ENCODE data around the gene DNM3.

Gene DNM3

DNA sequence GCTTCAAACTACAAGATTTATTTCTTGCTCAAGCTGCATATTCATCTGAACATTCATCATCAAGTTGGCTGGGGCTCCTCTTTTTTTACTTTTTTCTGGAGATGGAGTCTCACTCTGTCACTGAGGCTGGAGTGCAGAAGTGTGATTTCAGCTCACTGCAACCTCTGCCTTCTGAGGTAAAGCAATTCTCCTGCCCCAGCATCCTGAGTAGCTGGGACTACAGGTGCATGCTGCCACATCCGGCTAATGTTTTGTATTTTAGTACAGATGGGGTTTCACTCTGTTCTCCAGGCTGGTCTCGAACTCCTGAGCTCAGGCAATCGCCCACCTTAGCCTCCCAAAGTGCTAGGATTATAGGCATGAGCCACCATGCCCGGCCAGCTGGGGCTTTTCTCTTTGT is 490.9 kb downstream of the DNM3 start:
- no peak for DNase-seq (ENCODE audit: low read depth)
- no peak overlapping the region for H3K4me3 ChIP-seq (ENCODE audit: low read length)
- no peak for TF ChIP-seq CTCF (IDR thresholded peaks at IDR 0.05; ENCODE audit: insufficient read depth, low read depth, low read length, missing control alignments)

GRCh38 chr1:172335377-172335776 is 494.1 kb downstream of the DNM3 start:
- H3K4me3 ChIP-seq (ENCODE audit: low read length), result no peak overlapping the region
- no peak for DNase-seq (ENCODE audit: low read depth)
- TF ChIP-seq CTCF (IDR thresholded peaks at IDR 0.05; ENCODE audit: insufficient read depth, low read depth, low read length, missing control alignments), result no peak

- no peak for DNase-seq (ENCODE audit: low read depth)
- no peak for TF ChIP-seq CTCF (IDR thresholded peaks at IDR 0.05; ENCODE audit: insufficient read depth, low read depth, low read length, missing control alignments)
- no peak overlapping the region for H3K4me3 ChIP-seq (ENCODE audit: low read length)
Observed at GRCh38 chr1:172338295-172338735, 497.0 kb downstream of the DNM3 start.

DNA sequence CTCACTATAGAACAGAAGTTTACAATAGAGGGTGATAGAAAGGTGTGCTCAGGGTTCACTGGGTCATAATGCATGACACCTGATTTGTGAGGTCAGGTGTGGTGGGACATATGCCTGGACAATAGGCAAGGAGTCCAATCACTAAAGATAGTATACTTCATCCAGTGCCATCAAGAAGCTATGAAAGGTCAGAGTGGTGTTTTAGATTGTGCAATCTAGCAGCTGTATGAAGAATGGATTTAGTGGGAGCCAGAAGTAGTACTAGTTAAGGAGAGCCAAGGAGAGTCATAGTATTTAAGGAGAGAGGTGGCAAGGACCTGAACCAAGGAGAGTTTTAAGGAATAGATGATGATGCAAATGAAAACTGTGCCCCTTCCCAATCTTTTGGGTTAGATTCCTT is 498.5 kb downstream of the DNM3 start:
- no peak for TF ChIP-seq CTCF (IDR thresholded peaks at IDR 0.05; ENCODE audit: insufficient read depth, low read depth, low read length, missing control alignments)
- H3K4me3 ChIP-seq (ENCODE audit: low read length), result no peak overlapping the region

GRCh38 chr1:172340520-172340919 is 499.2 kb downstream of the DNM3 start:
- no peak overlapping the region for H3K4me3 ChIP-seq (ENCODE audit: low read length)
- no peak for TF ChIP-seq CTCF (IDR thresholded peaks at IDR 0.05; ENCODE audit: insufficient read depth, low read depth, low read length, missing control alignments)
- DNase-seq (ENCODE audit: low read depth), result no peak

More for the DNA sequence above, 498.5 kb downstream of the DNM3 start:
- DNase-seq (ENCODE audit: low read depth), result no peak

DNA sequence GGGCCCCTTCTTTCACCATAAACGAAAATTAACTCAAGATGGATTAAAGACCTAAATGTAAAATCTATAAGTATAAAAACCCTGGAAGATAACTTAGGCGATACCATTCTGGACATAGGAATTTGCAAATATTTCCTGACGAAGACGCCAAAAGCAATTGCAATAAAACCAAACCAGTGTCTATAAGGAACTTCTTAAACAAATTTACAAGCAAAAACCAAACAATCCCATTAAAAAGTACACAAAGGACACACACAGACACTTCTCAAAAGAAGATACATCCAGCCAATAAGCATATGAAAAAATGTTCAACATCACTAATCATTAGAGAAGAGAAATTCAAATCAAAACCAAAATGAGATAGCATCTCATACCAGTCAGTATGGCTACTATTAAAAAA is 500.4 kb downstream of the DNM3 start:
- no peak overlapping the region for H3K4me3 ChIP-seq (ENCODE audit: low read length)
- no peak for TF ChIP-seq CTCF (IDR thresholded peaks at IDR 0.05; ENCODE audit: insufficient read depth, low read depth, low read length, missing control alignments)
- DNase-seq (ENCODE audit: low read depth), result no peak

DNA sequence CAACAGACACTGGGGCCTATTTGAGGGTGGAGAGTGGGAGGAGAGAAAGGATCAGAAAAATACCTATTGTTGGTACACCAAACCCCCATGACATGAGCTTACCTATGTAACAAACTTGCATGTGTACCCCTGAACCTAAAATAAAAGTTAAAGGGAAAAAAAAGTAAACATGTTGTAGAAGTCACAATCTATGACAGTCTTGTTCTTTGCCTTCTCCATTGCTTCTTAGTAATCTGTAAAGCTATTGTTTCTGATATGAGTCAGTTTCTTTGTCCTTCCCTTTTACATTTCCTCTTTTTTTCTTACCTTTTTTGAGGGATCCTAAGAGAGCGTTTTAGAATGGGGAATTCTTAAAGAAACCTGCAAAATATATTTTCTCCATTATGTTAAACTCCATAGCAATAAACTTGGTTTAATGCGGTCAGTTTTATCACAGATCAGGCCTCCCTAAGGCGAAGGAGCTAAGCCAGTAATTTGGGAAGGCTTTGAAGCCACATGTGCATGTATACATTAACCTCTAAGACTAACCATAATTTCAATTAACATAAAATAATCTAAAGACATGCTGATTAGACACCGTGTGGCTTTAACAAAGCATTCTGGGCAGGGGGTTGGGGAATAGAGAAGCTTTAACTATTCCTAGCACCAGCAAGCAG is 501.4 kb downstream of the DNM3 start:
- DNase-seq (ENCODE audit: low read depth), result peak; percentile 13
- H3K4me3 ChIP-seq (ENCODE audit: low read length), result no peak overlapping the region
- no peak for TF ChIP-seq CTCF (IDR thresholded peaks at IDR 0.05; ENCODE audit: insufficient read depth, low read depth, low read length, missing control alignments)

Data from epithelial cell of esophagus (primary cell).